Frontal cortex (tissue), 4 donors: ENCODE data around the gene NUAK1. TPM values are rescaled to one million over a fixed set of nuclear protein-coding genes. Genes with fewer than 3 reads are reported as not detected.
"Not testable (repeated sequence)": the region's sequence is repeated elsewhere in the genome, so short reads cannot be mapped to it uniquely, and the experiment has no call there.

Experiments used
- DNase-seq, 2 donors: peaks; one replicate each; pipeline ENCODE4 v3.0.0; 2012; ENCODE audit warnings: low spot score in 2 of 2
- FAIRE-seq: peaks from 2 replicates; lab custom pipeline; 2012; peaks lifted over from hg19 to GRCh38; lab: Jason Lieb, UNC
- total RNA-seq: library from RNA; depleted of rRNA; stranded (reverse); fragments of >200 nt; gene quantifications from one replicate; pipeline ENCODE4 v1.2.3, GENCODE V29; 2014
- donor health status: control.
- donor health status: control.
- donor health status: control.

The NUAK1 gene
- total RNA-seq, 1 donor from 2014 or later: 54.6 TPM

- DNase-seq (no peak), FAIRE-seq (no peak)
Observed at GRCh38 chr12:106023039-106023438, 115.7 kb downstream of the NUAK1 start.

GRCh38 chr12:106022568-106023012, 116.2 kb downstream of the NUAK1 start:
- no peak for FAIRE-seq

GRCh38 chr12:106021516-106021915, 117.2 kb downstream of the NUAK1 start:
- FAIRE-seq: no peak
- DNase-seq: no peak

More at GRCh38 chr12:106022568-106023012, 116.2 kb downstream of the NUAK1 start:
- no peak for DNase-seq

GRCh38 chr12:106020736-106021135, 118.0 kb downstream of the NUAK1 start:
- FAIRE-seq: no peak

GRCh38 chr12:106019144-106019543, 119.6 kb downstream of the NUAK1 start:
- FAIRE-seq (no peak), DNase-seq (no peak)

More at GRCh38 chr12:106020736-106021135, 118.0 kb downstream of the NUAK1 start:
- no peak for DNase-seq

GRCh38 chr12:106018286-106018685, 120.5 kb downstream of the NUAK1 start:
- DNase-seq (no peak), FAIRE-seq (no peak)

- not testable (repeated sequence) for FAIRE-seq, DNase-seq
Observed at GRCh38 chr12:106016601-106017278, 122.0 kb downstream of the NUAK1 start.

- DNase-seq: no peak
- FAIRE-seq: no peak
Observed at GRCh38 chr12:106015646-106016045, 123.1 kb downstream of the NUAK1 start.

- DNase-seq (no peak), FAIRE-seq (no peak)
Observed at GRCh38 chr12:106013941-106014340, 124.8 kb downstream of the NUAK1 start.

Other genes with a start within 250 kb of the NUAK1 start
- 24.1 TPM for gene CKAP4, start 109.1 kb upstream of the NUAK1 start, total RNA-seq
- 47.3 TPM for gene TCP11L2, start 163.8 kb upstream of the NUAK1 start, total RNA-seq
- 16.3 TPM for gene POLR3B, start 218.8 kb upstream of the NUAK1 start, total RNA-seq